HS-5 (cell line): ENCODE results near the gene UBL4A.
"Not testable (repeated sequence)": the region's sequence is repeated elsewhere in the genome, so short reads cannot be mapped to it uniquely, and the experiment has no call there.

Experiments used
- DNase-seq: peaks from one replicate; pipeline ENCODE4 v3.0.0-alpha.2; 2012; ENCODE audit warnings: low read depth

The UBL4A gene

DNA sequence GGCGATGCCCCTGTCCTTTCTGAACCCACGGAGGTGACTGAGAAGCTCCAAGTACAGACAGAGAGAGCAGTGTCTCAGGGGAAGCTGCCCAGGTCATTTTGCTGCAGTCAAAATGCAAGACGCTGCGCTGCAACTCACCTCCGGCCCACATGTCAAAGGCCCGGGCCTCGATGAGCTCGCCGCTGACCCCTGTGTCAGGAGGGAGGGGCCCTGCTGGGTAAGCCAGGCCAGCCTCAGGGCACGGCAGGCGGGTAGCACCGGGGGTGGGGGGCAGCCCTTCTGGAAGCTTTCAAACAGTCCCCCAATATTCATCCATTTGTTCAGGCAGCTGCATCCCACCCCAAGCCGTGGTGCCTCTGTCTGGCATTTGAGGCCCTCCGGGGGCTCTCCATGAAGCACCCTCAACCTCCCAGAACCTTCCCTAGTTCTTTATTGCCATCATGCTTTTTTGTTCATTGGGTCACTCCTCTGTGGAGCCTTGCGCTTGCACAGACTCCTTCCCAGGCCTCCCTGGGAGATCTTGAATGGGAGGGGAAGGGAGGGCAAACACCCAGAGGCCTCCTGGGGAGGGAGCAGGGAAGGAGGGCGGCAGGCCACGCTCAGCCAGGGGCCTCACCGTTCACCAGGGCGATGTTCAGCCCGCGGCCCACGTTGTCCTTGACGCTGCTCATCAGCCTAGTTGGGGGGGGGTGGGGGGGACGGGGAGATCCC lies 21.4 kb upstream of the UBL4A start:
- DNase-seq = no peak

DNA sequence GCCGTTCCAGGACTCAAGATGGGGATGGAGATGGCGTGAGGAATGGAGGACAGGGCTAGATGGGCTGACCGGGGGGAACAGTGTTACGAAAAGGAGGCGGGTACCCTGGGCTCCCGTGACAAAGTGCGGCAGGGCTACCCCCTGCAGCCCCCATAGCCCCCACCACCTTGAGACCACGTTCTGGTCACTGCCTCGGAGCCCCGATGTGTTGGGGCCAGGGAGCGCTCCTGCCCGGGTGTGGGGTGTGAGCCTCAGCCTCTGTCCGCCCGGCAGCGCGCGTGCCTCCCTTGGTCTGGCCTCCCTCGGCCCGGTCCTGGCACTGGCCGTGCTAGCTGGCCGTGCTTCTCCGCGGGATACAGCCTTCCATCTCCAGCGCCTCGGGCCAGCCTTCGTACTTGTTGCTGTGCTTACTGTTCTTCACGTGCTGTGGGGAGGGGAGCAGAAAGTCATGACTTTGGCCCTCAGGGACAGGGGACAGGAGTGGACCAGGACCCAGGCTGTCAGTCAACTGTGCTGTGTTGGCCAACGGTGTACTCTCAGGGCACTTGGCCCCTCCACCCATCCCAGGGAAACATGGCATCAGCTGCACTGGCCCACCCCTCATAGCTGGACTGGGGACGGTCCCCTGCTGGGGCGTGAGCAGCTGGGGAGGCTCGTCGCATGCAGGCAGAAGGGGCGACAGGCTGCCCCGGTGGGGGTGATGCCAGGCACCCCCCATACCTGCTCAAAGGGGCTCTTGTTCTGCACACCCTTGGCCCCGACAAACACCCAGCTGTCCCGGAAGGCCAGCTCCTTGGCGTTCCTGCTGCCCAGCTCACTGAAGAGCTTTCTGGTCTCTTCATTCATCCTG lies 20.3 kb upstream of the UBL4A start:
- DNase-seq = no peak

DNA sequence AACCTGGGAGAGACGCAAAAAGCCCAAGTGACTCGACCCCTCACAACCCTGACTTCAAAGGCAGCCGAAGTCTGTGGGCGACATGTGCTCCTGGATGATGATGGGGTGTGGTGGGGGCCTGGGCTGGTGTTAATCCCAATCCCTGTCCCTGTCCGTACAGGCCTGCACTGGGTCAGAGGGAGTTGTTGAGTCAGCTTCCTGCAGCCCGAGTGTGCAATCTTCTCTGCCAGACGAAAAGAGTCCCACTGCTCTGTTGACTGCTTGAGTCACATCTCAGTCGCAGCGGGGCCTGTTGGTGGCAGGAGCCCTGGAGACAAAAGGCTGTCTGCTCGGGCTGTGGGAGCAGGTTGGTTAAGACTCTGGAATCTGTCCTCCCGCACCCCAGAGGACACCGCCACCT lies 19.3 kb upstream of the UBL4A start:
- no peak for DNase-seq

DNA sequence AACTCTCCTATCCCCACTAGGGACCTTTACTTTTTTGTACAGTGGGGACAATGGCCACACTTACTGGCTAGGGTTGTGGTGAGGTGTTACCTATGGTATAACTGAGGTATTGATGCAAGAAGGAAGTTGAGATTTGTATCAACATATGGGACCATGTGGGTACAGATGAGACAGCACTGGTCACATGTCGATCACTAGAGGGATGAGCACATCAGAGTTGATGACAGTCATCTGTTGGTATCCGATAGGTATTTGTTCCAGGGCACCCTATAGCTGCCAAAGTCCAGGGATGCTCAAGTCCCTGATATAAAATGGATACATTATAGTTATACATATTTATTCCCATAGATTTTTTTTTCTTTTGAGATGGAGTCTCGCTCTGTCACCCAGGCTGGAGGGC lies 16.6 kb upstream of the UBL4A start:
- DNase-seq = no peak

DNA sequence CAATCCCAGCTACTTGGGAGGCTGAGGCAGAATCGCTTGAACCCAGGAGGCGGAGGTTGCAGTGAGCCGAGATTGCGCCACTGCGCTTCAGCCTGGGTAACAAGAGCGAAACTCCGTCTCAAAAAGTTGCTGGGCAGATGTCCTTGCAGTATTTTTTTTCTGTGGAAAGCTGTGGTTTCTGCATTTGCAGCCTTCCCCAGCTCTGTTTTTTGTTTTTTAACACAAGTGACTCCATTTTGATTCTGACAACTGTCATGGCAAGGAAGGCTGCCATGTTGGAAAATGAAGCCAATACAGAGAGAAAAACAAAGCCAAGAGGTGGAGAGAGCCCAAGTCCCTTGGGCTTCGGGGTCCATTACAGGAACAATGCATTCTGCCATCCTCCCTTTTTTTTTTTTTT lies 15.7 kb upstream of the UBL4A start:
- no peak for DNase-seq

DNA sequence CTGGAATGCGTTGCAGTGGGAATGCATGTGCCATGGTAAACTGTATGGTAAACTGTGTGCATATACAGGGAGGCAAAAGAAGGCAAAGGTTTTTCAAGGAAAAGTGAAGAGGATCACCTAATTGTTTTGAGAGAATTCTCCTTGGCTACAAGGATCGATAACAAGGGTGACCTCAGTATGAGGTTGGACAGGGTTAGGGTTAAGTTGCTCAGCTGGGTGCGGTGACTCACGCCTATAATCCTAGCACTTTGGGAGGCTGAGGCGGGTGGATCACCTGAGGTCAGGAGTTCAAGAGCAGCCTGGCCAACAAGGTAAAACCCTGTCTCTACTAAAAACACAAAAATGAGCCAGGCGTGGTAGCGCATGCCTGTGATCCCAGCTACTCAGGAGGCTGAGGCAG lies 15.0 kb upstream of the UBL4A start:
- not testable (repeated sequence) for DNase-seq

DNA sequence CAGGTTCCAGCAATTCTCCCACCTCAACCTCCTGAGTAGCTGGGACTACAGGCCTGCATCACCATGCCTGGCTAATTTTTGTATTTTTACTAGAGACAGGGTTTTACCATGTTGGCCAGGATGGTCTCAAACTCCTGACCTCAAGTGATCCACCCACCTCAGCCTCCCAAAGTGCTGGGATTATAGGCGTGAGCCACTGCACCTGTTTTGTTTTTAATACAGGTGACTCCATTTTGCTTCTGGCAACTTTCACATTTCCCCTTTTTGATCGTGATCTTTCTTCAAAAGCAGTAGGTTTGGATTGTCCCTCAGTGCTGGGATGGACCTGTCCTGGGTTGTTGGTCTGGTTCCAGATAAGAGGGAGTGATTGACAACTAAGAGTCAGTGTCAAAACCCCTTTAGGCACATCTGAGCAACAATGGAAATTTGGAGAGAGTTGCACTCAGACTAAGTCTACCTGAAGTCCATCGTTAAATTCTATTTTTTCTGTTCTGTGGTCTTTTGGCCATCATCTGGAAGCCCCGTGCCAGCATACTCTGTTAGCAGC lies 10.2 kb upstream of the UBL4A start:
- not testable (repeated sequence) for DNase-seq

DNA sequence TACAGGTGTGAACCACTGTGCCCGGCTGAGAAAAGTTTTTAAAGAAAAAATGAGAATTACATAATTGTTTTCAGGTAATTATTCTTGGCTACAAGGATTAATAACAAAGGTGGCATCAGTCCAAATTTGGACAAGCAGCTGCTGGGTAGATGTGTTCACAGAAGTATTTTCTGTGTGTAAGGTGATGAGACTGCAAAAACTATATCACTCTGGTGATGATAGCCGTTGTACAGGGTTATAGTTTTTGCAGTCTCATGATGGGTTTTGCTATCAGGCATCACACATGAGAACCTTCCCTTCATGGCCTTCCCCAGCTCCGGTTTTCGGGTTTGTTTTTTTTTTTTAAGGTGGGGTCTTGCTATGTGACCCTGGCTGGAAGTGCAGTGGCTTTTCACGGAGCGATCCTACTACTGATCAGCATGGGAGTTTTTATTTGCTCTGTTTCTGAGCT lies 9.1 kb upstream of the UBL4A start:
- DNase-seq = no peak

DNA sequence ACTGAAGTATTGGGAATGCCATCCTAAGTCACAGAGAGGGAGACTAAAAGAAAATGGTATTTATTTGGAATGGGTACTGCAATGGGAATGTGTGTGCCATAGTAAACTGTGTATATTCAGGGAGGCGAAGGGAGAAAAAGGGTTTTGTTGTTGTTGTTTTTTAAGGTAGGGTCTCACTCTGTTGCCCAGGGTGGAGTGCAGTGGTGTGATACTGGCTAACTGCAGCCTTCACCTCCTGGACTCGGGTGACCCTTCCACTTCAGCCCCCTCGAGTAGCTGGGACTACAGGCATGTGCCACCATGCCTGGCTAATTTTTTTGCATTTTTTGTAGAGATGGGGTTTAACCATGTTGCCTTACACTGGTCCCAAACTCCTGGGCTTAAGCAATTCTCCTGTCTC lies 8.3 kb upstream of the UBL4A start:
- no peak for DNase-seq

DNA sequence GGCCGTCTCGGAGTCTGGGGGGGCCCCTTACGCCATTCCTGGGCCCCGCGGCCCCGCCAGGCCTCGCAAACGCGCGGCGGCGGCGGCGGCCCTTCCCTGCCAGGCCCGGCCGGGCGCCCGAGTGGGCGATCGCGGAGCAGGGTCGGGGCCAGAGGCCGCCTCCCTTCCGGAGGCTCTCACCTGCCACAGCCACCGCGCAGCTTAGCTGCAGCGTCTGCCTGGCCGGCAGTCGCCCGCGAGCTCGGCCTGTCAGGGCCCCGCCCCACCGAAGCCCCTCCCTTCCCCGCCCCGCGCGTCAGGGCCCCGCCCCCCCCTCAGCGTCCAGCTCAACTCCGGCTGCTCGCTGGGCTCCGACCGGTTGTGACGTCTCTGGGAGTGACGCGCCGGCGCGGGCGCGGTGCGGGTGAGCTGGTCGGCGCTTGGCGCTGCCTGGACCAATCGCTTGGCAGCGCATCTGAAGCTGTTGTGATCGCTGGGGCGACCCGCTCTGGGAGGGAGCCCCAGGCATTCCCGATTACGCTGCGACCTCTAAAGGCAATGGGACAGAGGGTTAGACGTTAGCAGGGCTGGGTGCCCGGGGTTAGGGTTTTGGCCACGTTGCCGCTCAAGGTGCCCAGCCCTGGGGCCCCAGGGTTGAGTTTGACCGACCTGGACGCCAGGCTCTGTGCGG lies 4.1 kb upstream of the UBL4A start, which contains the start of gene SLC10A3:
TSS of gene SLC10A3 (minus strand) at position 216 of the 670 bp plus-strand sequence. CDS start 1,689 bp downstream, outside the sequence.
- DNase-seq = peak; percentile 65

DNA sequence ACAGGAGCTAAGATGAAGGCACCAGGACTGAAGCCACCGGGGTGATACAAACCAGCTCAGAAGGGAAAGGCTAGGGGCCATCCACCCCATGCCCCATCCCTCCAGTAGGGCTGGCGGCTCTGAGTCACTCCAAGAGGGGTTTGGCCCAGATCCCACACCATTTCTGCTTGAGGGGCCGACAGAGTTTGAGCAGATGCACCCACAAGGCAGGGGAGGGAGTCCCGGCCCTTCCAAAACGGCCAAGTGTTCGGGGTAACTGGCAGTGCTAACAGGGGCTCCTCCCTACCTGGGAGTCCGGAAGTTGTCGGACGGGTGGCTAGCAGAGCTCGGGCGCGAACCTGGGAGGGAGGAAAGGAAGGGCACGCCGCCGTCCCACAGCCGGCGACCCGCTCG lies 3.6 kb upstream of the UBL4A start:
- no peak for DNase-seq

DNA sequence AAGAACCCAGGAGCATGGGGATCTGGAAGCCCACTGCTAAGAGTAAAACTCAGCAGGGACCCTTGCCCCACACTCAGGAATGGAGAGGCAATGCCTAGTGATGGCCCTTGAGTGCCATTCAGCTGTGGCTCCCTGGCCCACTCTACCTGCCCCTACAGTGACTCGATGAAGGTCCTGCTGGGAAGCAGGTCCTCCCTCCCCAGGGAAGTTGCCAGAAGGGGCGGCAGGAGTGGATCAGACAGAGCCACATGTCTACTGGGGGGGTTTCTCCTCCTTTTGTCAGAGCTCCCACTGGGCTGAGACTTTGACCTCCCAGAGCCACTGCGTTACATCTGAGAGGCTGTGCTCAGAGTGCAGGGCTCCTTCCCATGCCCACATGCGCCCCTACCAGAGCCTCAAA lies 2.8 kb upstream of the UBL4A start:
- no peak for DNase-seq

DNA sequence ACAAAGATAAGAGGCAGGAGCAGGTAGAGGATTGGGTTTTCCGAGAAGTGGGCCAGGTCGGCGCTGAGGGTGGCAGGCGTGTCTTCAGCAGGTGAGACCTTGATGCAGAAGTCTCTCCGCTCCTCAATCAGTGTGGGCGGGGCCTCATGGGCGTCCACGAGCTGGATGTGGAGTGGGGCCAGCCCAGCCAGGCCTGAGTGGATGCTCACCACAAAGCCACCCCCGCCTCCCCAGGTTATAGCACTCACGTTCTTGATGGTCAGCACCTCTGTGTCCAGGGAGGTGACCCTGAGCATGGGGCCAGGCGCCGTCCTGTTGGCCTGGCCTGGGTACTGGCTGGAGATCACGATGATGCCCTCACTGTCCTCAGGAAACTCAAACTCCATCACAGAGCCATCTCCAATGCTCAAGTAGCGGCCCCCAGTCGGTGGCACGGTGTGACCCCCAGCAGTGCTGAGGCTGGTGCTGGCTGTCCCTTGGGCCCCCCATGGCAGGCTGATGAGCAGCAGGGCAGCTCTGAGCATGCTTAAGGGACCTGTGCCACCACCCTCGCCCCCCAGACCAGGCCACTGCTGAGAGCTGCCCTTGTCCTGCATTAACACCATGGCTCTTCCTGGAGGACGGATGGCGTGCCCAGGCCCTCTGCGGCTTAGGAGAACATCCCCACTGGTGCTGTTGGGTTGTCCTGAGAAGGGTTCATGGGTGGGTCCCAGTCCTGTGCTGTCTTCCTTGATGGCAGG lies 2.1 kb upstream of the UBL4A start:
- no peak for DNase-seq

DNA sequence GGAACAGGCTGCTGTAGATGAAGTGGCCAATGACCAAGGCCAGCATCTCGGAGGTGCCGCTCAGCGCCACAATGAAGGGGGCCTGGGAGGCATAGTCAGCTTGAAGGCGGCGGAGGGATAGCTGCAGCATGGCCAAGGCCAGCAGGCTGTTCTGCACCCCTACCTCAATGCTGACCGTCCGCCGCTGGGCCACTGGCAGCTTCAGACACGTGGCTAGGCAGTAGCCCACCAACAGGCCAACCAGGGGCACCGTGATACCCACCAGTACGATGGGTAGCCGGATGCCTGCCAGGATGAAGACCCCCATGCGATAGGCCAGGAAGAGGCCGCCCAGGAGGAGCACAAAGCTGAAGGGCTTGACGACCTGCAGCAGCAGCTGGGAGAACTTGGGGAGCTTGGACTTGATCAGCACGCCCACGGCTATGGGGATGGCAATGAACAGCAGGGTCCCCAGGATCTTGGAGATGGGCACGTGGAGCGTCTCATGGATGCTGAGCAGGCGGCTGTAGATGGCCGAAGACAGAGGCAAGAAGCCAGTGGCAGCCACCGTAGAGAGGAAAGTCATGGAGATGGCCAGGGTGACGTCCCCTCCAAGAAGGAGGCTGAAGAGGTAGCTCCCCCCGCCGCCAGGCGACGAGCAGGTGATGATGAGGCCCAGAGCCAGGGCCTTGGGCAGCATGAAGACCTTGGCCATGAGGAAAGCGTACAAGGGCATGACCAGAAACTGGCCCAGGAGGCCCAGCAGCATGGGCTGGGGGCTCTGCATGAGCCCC lies 1.3 kb upstream of the UBL4A start:
- DNase-seq = no peak

DNA sequence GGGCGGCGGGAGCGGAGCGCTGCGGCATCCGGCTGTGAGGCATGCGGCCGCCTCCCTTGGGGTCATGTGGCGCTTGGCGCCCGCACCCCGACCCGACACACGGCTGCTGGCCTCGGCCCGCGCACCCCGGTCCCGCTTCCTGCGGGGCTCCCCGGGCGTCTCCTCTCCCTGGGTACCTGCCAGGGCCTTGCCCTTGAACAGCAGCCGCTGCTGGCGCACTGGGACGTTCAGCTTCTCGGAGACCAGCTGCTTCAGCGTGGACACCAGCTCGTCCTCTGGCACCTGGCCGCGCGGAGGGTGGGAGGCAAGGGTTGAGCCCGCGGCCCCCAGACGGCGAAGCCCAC lies 391 bp downstream of the UBL4A start:
- no peak for DNase-seq

DNA sequence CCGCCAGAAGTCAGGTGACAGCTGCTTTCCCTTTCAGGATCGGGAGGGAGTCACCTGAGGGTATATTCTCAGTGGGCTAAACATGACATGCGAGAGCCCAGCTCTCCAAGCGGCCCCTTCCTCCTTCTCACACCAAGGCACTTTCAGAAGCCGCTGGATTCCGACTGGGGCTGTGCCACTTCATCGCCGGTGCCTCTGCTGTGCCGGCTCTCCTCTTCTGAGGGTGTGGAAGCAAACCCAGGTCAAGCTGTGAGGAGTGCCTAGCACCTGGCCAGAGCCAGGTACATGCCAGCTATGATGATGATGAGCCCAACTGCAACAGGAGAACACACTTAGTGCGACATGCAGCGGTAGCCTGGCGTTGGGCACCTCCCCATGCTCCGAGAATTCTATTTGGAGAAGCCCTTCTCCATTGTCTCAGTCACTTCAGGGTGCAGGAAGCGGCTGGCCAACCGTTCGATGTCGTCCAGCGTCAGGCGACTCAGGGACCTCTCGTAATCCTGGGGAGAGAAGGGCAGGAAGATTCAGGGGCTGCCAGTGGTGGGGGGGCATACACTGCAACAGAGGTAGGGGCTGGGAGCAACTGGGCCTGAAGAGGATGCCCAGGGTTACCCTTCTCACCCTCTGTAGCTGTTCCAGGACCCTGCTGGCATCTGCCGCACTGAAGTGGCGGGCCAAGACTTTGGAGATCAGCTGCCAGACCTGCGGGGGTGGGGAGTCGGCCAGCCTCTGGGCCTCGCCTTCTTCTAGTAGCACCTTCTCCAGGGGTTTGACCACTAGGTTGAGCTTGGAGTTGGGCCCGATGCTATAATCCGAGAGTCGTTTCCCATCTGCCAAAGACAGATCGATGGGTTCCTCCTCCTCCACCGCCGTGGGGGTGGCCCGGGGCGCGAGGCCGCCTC lies 1.0 kb downstream of the UBL4A start:
- no peak for DNase-seq

DNA sequence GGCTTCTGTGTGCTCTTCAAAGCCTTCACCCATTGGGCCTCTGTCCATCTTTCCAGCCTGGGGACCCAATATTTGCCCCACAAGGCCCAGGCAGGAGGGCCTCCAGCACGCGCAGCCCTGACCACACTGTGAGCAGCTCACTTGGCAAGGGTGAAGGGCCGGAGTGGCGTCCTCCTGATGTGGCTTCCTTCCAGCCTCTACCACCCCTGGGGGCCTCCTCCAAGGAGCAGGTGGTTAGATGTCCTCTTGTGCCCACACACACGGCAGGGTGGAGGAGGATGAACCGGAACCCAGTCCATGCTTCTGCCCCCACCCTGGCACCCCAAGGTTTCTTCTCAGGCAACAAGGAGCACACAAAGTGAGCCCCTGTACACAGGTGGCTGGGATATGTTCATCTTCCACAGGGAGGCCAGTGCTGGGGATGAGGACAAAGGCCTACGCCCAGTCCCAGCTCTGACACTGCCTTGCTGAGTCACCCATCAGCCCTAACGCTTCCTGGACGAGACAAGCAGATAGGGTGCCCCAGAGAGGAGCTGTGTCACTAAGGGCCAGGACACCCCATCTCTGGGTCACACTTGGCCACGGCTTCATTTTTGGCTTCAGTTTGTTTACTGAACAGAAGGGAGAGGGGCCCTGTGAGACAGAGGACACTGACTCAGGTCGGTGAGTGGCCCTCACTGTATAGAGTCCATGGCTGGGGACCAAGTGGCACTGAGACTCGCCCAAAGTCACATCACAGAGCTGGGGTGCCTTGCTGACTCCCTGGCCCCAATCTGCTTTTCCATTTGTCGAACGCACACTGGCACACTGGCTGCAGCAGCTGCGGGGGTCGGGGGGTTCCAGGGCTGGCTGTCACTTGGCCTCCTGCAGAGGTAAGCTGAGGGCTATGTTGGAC lies 1.9 kb downstream of the UBL4A start:
- no peak for DNase-seq

DNA sequence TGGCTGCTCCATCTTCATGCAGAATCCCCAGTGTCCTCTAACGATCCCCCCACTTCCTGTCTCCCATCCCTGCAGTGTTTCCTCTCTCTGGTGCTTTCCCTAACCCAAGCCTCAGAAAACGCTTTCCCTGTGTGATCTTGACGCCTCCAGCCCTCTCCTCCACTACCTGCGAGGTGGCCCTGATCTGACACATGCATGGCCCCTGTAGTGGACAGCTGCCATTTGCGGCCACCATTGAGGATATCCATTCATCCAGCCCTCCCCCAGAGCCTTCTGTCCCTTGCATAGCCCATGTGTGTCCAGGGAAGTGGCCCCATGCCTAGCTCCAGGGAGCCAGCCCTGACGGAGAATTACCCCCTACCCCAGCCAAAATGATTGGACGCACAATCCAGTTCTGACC lies 3.1 kb downstream of the UBL4A start:
- DNase-seq = no peak

DNA sequence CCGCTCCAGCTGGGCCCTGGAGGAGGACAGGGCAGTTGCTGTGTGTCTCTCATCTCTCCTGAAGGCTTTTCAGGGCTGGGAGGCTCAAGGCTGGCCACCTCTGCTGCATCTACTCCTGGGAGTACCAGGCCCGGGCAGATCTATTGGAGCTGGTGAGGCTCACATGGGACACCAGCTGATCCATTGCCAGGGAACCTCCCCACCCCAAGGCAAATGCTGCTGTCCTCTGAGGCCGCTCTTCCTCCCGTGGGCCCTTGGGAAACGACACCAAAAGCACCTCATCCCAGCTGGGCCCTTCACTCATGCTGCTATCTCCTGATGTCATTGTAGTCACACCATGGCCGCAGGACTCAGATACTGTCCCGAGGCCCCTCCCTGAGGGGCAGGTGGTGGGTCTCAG lies 3.6 kb downstream of the UBL4A start:
- no peak for DNase-seq
